Measurements from ENCODE around the gene PIGZ. TPM values are rescaled to one million over a fixed set of nuclear protein-coding genes. Genes with fewer than 3 reads are reported as not detected.

The PIGZ gene
- total RNA-seq, 1 donor from 2014 or later, result 9.5 TPM

GRCh38 chr3:197008436-197009209, 40.0 kb upstream of the PIGZ start:
- Mint-ChIP-seq H3K27ac (ENCODE audit: unreplicated experiment) (no peak overlapping the region), H3K36me3 (ENCODE audit: unreplicated experiment) (peaks cover 2% of the 10 kb centered on the region), H3K27me3 (ENCODE audit: unreplicated experiment) (no peaks in the 10 kb centered on the region), H3K4me3 (ENCODE audit: unreplicated experiment) (no peak overlapping the region), H3K9me3 (ENCODE audit: unreplicated experiment) (no peaks in the 10 kb centered on the region), H3K4me1 (ENCODE audit: unreplicated experiment) (peaks cover 6% of the 10 kb centered on the region)
- DNase-seq (ENCODE audit: extremely low spot score, unreplicated experiment), result no peak
- TF ChIP-seq CTCF (IDR thresholded peaks at IDR 0.05), result no peak

- Mint-ChIP-seq H3K27me3 (ENCODE audit: unreplicated experiment) (no peaks in the 10 kb centered on the region), H3K27ac (ENCODE audit: unreplicated experiment) (no peak overlapping the region), H3K36me3 (ENCODE audit: unreplicated experiment) (peaks cover 2% of the 10 kb centered on the region), H3K4me1 (ENCODE audit: unreplicated experiment) (peaks cover 6% of the 10 kb centered on the region), H3K9me3 (ENCODE audit: unreplicated experiment) (no peaks in the 10 kb centered on the region), H3K4me3 (ENCODE audit: unreplicated experiment) (no peak overlapping the region)
- no peak for TF ChIP-seq CTCF (IDR thresholded peaks at IDR 0.05)
- no peak for DNase-seq (ENCODE audit: extremely low spot score, unreplicated experiment)
These were observed 39.3 kb upstream of the PIGZ start for GRCh38 chr3:197007953-197008352.

- no peak for DNase-seq (ENCODE audit: extremely low spot score, unreplicated experiment)
These were observed 38.8 kb upstream of the PIGZ start for GRCh38 chr3:197007296-197007940.

GRCh38 chr3:197006860-197007259, 38.2 kb upstream of the PIGZ start:
- H3K27me3 Mint-ChIP-seq (ENCODE audit: unreplicated experiment), result no peaks in the 10 kb centered on the region
- no peaks in the 10 kb centered on the region for H3K9me3 Mint-ChIP-seq (ENCODE audit: unreplicated experiment)
- no peak overlapping the region for H3K27ac Mint-ChIP-seq (ENCODE audit: unreplicated experiment)
- no peak for DNase-seq (ENCODE audit: extremely low spot score, unreplicated experiment)
- no peak overlapping the region for H3K4me3 Mint-ChIP-seq (ENCODE audit: unreplicated experiment)
- no peak for TF ChIP-seq CTCF (IDR thresholded peaks at IDR 0.05)
- H3K36me3 Mint-ChIP-seq (ENCODE audit: unreplicated experiment), result peaks cover 2% of the 10 kb centered on the region
- H3K4me1 Mint-ChIP-seq (ENCODE audit: unreplicated experiment), result peaks cover 6% of the 10 kb centered on the region

More at GRCh38 chr3:197007296-197007940, 38.8 kb upstream of the PIGZ start:
- Mint-ChIP-seq H3K4me3 (ENCODE audit: unreplicated experiment) (no peak overlapping the region), H3K27me3 (ENCODE audit: unreplicated experiment) (no peaks in the 10 kb centered on the region), H3K36me3 (ENCODE audit: unreplicated experiment) (peaks cover 2% of the 10 kb centered on the region), H3K9me3 (ENCODE audit: unreplicated experiment) (no peaks in the 10 kb centered on the region), H3K27ac (ENCODE audit: unreplicated experiment) (no peak overlapping the region), H3K4me1 (ENCODE audit: unreplicated experiment) (peaks cover 6% of the 10 kb centered on the region)
- no peak for TF ChIP-seq CTCF (IDR thresholded peaks at IDR 0.05)

- H3K9me3 Mint-ChIP-seq (ENCODE audit: unreplicated experiment), result no peaks in the 10 kb centered on the region
- H3K36me3 Mint-ChIP-seq (ENCODE audit: unreplicated experiment), result peaks cover 2% of the 10 kb centered on the region
- no peak for DNase-seq (ENCODE audit: extremely low spot score, unreplicated experiment)
- no peaks in the 10 kb centered on the region for H3K27me3 Mint-ChIP-seq (ENCODE audit: unreplicated experiment)
- no peak for TF ChIP-seq CTCF (IDR thresholded peaks at IDR 0.05)
- H3K27ac Mint-ChIP-seq (ENCODE audit: unreplicated experiment), result no peak overlapping the region
- peaks cover 6% of the 10 kb centered on the region for H3K4me1 Mint-ChIP-seq (ENCODE audit: unreplicated experiment)
- H3K4me3 Mint-ChIP-seq (ENCODE audit: unreplicated experiment), result no peak overlapping the region
These were observed 37.8 kb upstream of the PIGZ start for GRCh38 chr3:197006446-197006845.

All from osteocyte (in vitro differentiated cells).